Activated T-cell treated with anti-CD3 and anti-CD28 coated beads, Interleukin-2, amount 50 U/mL, for 72 hours (primary cell): Measurements from ENCODE around the gene TIGD4. TPM values are rescaled to one million over a fixed set of nuclear protein-coding genes. Genes with fewer than 3 reads are reported as not detected.

Experiments
- ATAC-seq, 2 donors: fragments of 150-1000 bp; cut with Tn5 transposase; replicated peaks in 1 of 2; 2 replicates each; pipeline ENCODE4 v1.10.0; 2021; ENCODE audit warnings: moderate library complexity in 2 of 2, mild to moderate bottlenecking in 1 of 2
- DNase-seq, 2 donors: peaks; one replicate each; pipeline ENCODE4 v3.0.0; 2021 to 2022; ENCODE audit warnings: mixed read lengths in 1 of 2
- H3K27ac Mint-ChIP-seq: one replicate; pipeline ENCODE4 v1.8.0; 2022; ENCODE audit warnings: mild to moderate bottlenecking, moderate library complexity, mixed read lengths
- H3K27me3 Mint-ChIP-seq: one replicate; pipeline ENCODE4 v1.8.0; 2022; ENCODE audit warnings: low read depth, mixed read lengths
- H3K36me3 Mint-ChIP-seq, 2 donors: one replicate each; pipeline ENCODE4 v1.8.0; 2022; ENCODE audit warnings: mixed read lengths in 2 of 2, mild to moderate bottlenecking in 1 of 2; ENCODE audit not compliant: insufficient read depth in 2 of 2
- H3K4me1 Mint-ChIP-seq: one replicate; pipeline ENCODE4 v1.8.0; 2022; ENCODE audit warnings: low read depth, mixed read lengths
- H3K4me3 Mint-ChIP-seq, 2 donors: one replicate each; pipeline ENCODE4 v1.8.0; 2022; ENCODE audit warnings: mild to moderate bottlenecking in 2 of 2, mixed read lengths in 2 of 2, moderate library complexity in 2 of 2
- H3K9me3 Mint-ChIP-seq, 2 donors: one replicate each; pipeline ENCODE4 v1.8.0; 2022; ENCODE audit warnings: mixed read lengths in 2 of 2
- total RNA-seq, 2 donors: library from RNA; stranded (reverse); gene quantifications; one replicate each; pipeline ENCODE4 v1.2.3, GENCODE V29; 2022

Gene TIGD4
- under 1 TPM; 0.39 to 0.43 TPM for total RNA-seq

GRCh38 chr4:152779513-152780266 lies at the start of gene TIGD4, which contains the start of gene ARFIP1:
Gene TIGD4, minus strand, starts transcription at chr4:152779730. Its CDS starts 8,726 bp downstream, at chr4:152771004.
Gene ARFIP1, plus strand, starts transcription at chr4:152779954. Its CDS starts 49,680 bp downstream, at chr4:152829634.
- Mint-ChIP-seq H3K27me3 (peaks cover 14% of the 10 kb centered on the region), H3K4me1 (peaks cover 44% of the 10 kb centered on the region), H3K36me3 (peaks cover 0 to 5% of the 10 kb centered on the region in 2 donors), H3K4me3 (peak within 1 kb of the TSS; percentile 92 to 96), H3K27ac (peak within 1 kb of the TSS; percentile 96), H3K9me3 (no peaks in the 10 kb centered on the region)
- ATAC-seq, result peak; percentile 93 to 96
- DNase-seq, result peak; percentile 96 to 97

DNA sequence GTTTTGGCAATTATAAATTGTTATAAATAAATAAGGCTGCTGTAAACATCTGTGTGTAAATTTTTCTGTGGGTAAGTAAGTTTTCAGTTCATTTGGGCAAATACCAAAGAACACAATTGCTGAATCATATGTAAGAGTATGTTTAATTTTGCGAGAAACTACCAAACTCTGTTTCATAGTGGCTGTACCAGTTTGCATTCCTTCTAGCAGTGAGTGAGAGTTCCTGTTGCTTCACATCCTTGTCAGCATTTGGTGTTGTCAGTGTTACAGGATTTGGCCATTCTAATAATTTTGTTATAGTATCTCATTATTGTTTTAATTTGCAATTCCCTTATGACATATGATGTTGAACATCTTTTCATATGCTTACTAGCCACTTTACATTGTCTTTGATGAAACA lies 48.6 kb upstream of the TIGD4 start:
- no peaks in the 10 kb centered on the region for H3K4me1 Mint-ChIP-seq
- H3K36me3 Mint-ChIP-seq, result peaks cover 0 to 11% of the 10 kb centered on the region in 2 donors
- peaks cover 2 to 6% of the 10 kb centered on the region in 2 donors for H3K9me3 Mint-ChIP-seq
- H3K4me3 Mint-ChIP-seq, result no peak overlapping the region
- no peaks in the 10 kb centered on the region for H3K27me3 Mint-ChIP-seq
- DNase-seq (no peak), ATAC-seq (no peak)
- no peak overlapping the region for H3K27ac Mint-ChIP-seq

- Mint-ChIP-seq H3K36me3 (peaks cover 0 to 4% of the 10 kb centered on the region in 2 donors), H3K9me3 (peaks cover 2 to 9% of the 10 kb centered on the region in 2 donors), H3K4me1 (no peaks in the 10 kb centered on the region), H3K27me3 (no peaks in the 10 kb centered on the region), H3K27ac (no peak overlapping the region), H3K4me3 (no peak overlapping the region)
- ATAC-seq, result no peak
- DNase-seq, result no peak
These were observed 45.8 kb upstream of the TIGD4 start for GRCh38 chr4:152825336-152825735.

DNA sequence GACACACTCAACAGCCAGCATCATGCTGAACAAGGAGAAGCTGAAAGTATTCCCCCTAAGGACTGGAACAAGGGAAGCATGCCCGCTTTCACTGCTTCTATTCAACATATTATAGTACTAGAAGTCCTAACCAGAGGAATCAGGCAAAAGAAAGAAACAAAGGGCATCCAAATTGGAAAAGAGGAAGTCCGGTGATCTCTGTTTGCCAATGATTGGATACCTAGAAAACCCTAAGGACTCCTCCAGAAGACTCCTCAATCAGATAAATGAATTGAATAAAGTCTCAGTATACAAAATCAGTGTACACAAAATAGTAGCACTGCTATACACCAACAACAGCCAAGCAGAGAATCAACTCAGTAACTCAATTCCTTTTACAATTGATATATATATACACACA lies 45.0 kb upstream of the TIGD4 start:
- H3K4me1 Mint-ChIP-seq, result no peaks in the 10 kb centered on the region
- H3K36me3 Mint-ChIP-seq, result peaks cover 0 to 4% of the 10 kb centered on the region in 2 donors
- H3K27me3 Mint-ChIP-seq, result no peaks in the 10 kb centered on the region

DNA sequence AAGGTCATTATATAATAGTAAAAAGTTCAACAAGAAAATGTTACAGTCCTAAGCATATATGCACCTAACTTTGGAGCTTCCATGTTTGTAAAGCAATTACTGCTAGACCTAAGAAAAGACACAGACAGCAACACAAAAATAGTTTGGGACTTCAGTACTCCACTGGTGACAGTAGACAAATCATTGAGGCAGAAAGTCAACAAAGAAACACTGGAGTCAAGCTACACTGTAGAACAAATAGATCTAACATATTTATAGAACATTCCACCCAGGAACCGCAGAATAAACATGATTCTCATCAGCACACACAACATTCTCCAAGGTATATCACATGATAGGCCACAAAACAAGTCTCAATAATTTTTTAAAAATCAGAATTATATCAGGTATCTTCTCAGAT lies 42.8 kb upstream of the TIGD4 start:
- Mint-ChIP-seq H3K4me3 (no peak overlapping the region), H3K27ac (no peak overlapping the region), H3K9me3 (peaks cover 0 to 9% of the 10 kb centered on the region in 2 donors), H3K4me1 (peaks cover under 1% of the 10 kb centered on the region), H3K27me3 (no peaks in the 10 kb centered on the region), H3K36me3 (peaks cover 0 to 7% of the 10 kb centered on the region in 2 donors)
- DNase-seq, result no peak
- ATAC-seq, result no peak

More for the DNA sequence above, 45.0 kb upstream of the TIGD4 start:
- Mint-ChIP-seq H3K9me3 (peaks cover 2 to 9% of the 10 kb centered on the region in 2 donors), H3K4me3 (no peak overlapping the region), H3K27ac (no peak overlapping the region)
- DNase-seq (no peak), ATAC-seq (no peak)

DNA sequence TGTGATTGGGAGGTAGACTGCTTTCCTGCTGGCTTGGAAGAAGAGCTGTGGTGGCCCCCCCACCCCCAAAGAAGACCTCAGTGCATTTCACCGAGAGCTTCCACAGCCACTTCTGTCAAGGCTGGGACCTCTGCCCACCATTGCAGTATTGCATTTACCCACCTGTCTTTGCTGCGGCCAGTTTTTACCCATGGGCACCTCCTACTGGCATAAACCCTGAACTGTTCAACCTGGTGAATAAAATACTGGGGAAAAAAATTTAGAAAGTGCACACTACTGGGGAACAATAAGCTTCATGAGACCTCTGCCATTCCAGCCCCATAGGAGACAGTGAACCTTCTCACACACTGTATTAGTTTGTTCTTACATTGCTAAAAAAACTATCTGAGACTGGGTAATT lies 40.5 kb upstream of the TIGD4 start:
- Mint-ChIP-seq H3K4me3 (no peak overlapping the region), H3K4me1 (peaks cover 7% of the 10 kb centered on the region), H3K9me3 (peaks cover 8 to 14% of the 10 kb centered on the region in 2 donors), H3K36me3 (peaks cover 8 to 21% of the 10 kb centered on the region in 2 donors), H3K27me3 (no peaks in the 10 kb centered on the region), H3K27ac (no peak overlapping the region)
- no peak for ATAC-seq
- no peak for DNase-seq

GRCh38 chr4:152819026-152819645 lies 39.6 kb upstream of the TIGD4 start:
- Mint-ChIP-seq H3K27ac (no peak overlapping the region), H3K36me3 (peaks cover 12 to 25% of the 10 kb centered on the region in 2 donors), H3K4me3 (no peak overlapping the region), H3K9me3 (peaks cover 11 to 14% of the 10 kb centered on the region in 2 donors), H3K4me1 (peaks cover 7% of the 10 kb centered on the region), H3K27me3 (no peaks in the 10 kb centered on the region)
- no peak for ATAC-seq
- DNase-seq, result no peak

- Mint-ChIP-seq H3K27ac (no peak overlapping the region), H3K4me3 (no peak overlapping the region), H3K27me3 (no peaks in the 10 kb centered on the region), H3K9me3 (peaks cover 18% of the 10 kb centered on the region in 2 donors), H3K4me1 (peaks cover 7% of the 10 kb centered on the region), H3K36me3 (peaks cover 21 to 28% of the 10 kb centered on the region in 2 donors)
- ATAC-seq (no peak), DNase-seq (no peak)
These were observed 37.8 kb upstream of the TIGD4 start for GRCh38 chr4:152817331-152817730.

DNA sequence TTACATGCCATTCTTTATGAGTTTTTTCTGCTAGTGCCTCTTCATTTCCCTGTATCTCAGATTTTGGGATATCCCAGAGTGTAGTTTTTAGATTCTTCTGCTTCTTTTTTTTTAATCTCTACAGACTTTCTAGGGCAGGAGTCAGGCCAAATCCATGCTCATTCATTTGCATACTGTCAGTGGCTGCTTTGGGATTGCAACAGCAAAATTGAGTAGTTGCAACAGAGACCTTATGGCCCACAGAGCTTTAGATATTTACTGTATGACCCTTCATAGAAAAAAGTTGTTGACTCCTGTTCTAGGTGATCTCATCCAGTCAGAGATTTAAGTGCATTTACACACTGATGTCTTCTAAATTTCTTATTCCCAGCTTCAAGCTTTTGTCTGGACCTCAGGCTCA lies 35.5 kb upstream of the TIGD4 start:
- no peaks in the 10 kb centered on the region for H3K27me3 Mint-ChIP-seq
- ATAC-seq, result no peak

GRCh38 chr4:152810715-152811287 lies 31.3 kb upstream of the TIGD4 start:
- Mint-ChIP-seq H3K36me3 (peaks cover 20 to 25% of the 10 kb centered on the region in 2 donors), H3K9me3 (peaks cover 8 to 15% of the 10 kb centered on the region in 2 donors), H3K4me3 (no peak overlapping the region), H3K27ac (no peak overlapping the region), H3K4me1 (peaks cover 21% of the 10 kb centered on the region), H3K27me3 (no peaks in the 10 kb centered on the region)
- ATAC-seq (no peak), DNase-seq (no peak)

More for the DNA sequence above, 35.5 kb upstream of the TIGD4 start:
- Mint-ChIP-seq H3K9me3 (peaks cover 17 to 18% of the 10 kb centered on the region in 2 donors), H3K4me3 (no peak overlapping the region), H3K4me1 (peaks cover 7% of the 10 kb centered on the region), H3K36me3 (peaks cover 24 to 32% of the 10 kb centered on the region in 2 donors), H3K27ac (no peak overlapping the region)
- DNase-seq, result no peak

DNA sequence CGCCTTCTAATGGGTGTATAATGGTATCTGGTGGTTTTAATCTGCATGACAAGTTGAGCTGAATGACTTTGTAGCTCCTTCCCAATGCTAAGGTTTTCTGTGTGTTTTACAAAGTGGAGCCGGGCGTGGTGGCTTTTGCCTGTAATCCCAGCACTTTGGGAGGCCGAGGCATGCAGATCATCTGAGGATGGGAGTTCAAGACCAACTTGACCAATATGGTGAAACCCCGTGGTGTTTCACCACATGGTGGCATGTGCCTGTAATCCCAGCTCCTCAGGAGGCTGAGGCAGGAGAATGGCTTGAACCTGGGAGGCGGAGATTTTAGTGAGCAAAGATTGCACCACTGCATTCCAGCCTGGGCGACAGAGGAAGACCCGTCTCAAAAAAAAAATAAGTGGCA lies 29.1 kb upstream of the TIGD4 start:
- DNase-seq (no peak), ATAC-seq (no peak)
- Mint-ChIP-seq H3K36me3 (peaks cover 9 to 13% of the 10 kb centered on the region in 2 donors), H3K27ac (no peak overlapping the region), H3K4me3 (no peak overlapping the region), H3K27me3 (no peaks in the 10 kb centered on the region), H3K4me1 (peaks cover 25% of the 10 kb centered on the region), H3K9me3 (peaks cover 4 to 6% of the 10 kb centered on the region in 2 donors)

DNA sequence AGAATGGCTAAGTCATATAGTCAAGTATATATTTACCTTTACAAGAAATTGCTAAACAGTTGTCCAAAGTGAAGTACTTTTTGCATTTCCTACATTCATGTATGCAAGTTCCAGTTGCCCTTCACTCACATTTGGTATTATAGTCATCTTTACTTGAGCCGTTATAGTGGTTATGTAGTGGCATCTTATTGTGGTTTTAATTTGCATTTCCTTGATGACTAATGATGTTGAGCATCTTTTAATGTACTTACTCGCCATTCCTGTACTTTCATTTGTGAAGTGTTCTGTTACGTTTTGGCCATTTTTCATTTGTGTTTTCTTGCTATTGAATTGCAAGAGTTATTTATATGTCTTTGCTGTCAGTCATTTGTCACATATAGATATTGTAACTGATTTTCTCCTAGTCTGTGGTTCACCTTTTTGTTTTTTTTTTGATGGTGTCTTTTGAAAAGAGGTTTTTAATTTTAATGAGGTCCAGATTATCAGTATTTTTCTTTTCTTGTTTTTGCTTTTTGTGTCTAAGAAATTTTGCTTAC lies 27.8 kb upstream of the TIGD4 start:
- no peak for DNase-seq
- Mint-ChIP-seq H3K4me1 (peaks cover 25% of the 10 kb centered on the region), H3K27me3 (no peaks in the 10 kb centered on the region), H3K27ac (peak overlapping the region; percentile 58), H3K36me3 (peaks cover 4 to 10% of the 10 kb centered on the region in 2 donors), H3K4me3 (peak overlapping the region; percentile 4 to 74), H3K9me3 (peaks cover under 1 to 3% of the 10 kb centered on the region in 2 donors)
- peak; percentile 90 for ATAC-seq
